Endodermal cell (in vitro differentiated cells): ENCODE measurements around the gene AKAP13. TPM values are rescaled to one million over a fixed set of nuclear protein-coding genes. Genes with fewer than 3 reads are reported as not detected.
A peak's percentile ranks its signal among the peaks of the same experiment; 100 is the strongest.

Source experiments
- DNase-seq: peaks from one replicate; pipeline ENCODE4 v3.0.0-alpha.2; 2017
- H3K27ac ChIP-seq: 2 replicates; pipeline ENCODE4 v1.5.1; 2013; ENCODE audit warnings: mild to moderate bottlenecking, low read depth, low read length, moderate library complexity
- H3K27me3 ChIP-seq: 2 replicates; pipeline ENCODE4 v1.6.1; 2013; ENCODE audit warnings: mild to moderate bottlenecking, low read length, moderate library complexity; ENCODE audit not compliant: insufficient read depth, control insufficient read depth, poor library complexity, severe bottlenecking
- H3K36me3 ChIP-seq: 2 replicates; pipeline ENCODE4 v1.7.0; 2013; ENCODE audit warnings: mild to moderate bottlenecking, low read length, moderate library complexity; ENCODE audit not compliant: control insufficient read depth, insufficient read depth
- H3K4me1 ChIP-seq: one replicate; pipeline ENCODE4 v1.7.0; 2013; ENCODE audit warnings: low read length; ENCODE audit not compliant: control insufficient read depth, insufficient read depth
- H3K4me3 ChIP-seq: 2 replicates; pipeline ENCODE4 v1.5.1; 2013; ENCODE audit warnings: mild to moderate bottlenecking, low read length, moderate library complexity
- H3K9ac ChIP-seq: 2 replicates; pipeline ENCODE4 v1.6.1; 2013; ENCODE audit warnings: mild to moderate bottlenecking, low read length, moderate library complexity; ENCODE audit not compliant: poor library complexity, severe bottlenecking; ENCODE audit errors: extremely low read depth
- H3K9me3 ChIP-seq: 2 replicates; pipeline ENCODE4 v1.6.1; 2013; ENCODE audit warnings: mild to moderate bottlenecking, low read length, moderate library complexity; ENCODE audit not compliant: control insufficient read depth
- H3K27ac Mint-ChIP-seq: 2 replicates; pipeline ENCODE4 v1.8.0; 2020; ENCODE audit warnings: mixed read lengths
- H3K27me3 Mint-ChIP-seq: 2 replicates; pipeline ENCODE4 v1.8.0; 2021; ENCODE audit warnings: mild to moderate bottlenecking, mixed read lengths; ENCODE audit not compliant: insufficient read depth
- H3K36me3 Mint-ChIP-seq: 2 replicates; pipeline ENCODE4 v1.8.0; 2020; ENCODE audit warnings: low read depth, mixed read lengths
- H3K4me1 Mint-ChIP-seq: 2 replicates; pipeline ENCODE4 v1.8.0; 2020; ENCODE audit warnings: mixed read lengths
- H3K4me3 Mint-ChIP-seq: 2 replicates; pipeline ENCODE4 v1.8.0; 2020; ENCODE audit warnings: mild to moderate bottlenecking, moderate library complexity, mixed read lengths
- H3K9me3 Mint-ChIP-seq: 2 replicates; pipeline ENCODE4 v1.8.0; 2020; ENCODE audit warnings: mild to moderate bottlenecking, mixed read lengths
- whole genome bisulfite sequencing, 2 experiments: methylation state at CpG; one replicate each; pipeline versions ENCODE4 v1.1.5 to v1.1.7; 2013; ENCODE audit warnings: missing lambda C conversion rate in 2 of 2, mixed read lengths in 1 of 2; ENCODE audit not compliant: insufficient coverage in 1 of 2, insufficient read length in 1 of 2; 5-methylcytosine and 5-hydroxymethylcytosine counted together
- total RNA-seq, 2 donors: library from RNA; stranded (reverse); fragmentation: NEBNext Ultra II Directional in 1 of 2; extraction: Animal tissue kit (Norgen Biotek cat#: 25700) in 1 of 2; gene quantifications; 2 replicates in 1 of 2; 3 replicates in 1 of 2; pipeline ENCODE4 v1.2.1, GENCODE V29; 2021
- TF ChIP-seq, protein P1 (sequence below): fragments of 200-600 bp; sonication (generic); conservative IDR thresholded peaks from 2 replicates; pipeline ENCODE4 v1.5.0; 2021; ENCODE audit warnings: antibody characterized with exemption, mild to moderate bottlenecking

AKAP13 gene
- total RNA-seq, 2 donors from 2014 or later, result 115 to 131 TPM

DNA sequence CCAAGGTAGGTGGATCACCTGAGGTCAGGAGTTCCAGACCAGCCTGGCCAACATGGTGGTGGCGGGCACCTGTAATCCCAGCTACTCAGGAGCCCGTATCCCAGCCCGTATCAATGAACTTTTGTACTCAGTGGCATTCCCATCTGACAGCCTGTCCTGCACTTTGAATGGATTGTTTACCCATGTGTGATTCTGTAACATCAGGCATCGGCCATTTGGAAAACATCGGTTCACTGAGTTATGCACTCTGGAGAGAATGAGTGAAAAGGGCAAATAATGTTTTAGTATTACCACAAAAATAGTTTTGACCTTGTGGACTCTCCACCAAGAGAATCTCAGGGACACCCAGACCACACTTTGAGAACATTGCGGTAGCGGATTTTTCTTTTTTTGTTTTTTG lies 400.7 kb downstream of the AKAP13 start:
- H3K4me1 Mint-ChIP-seq, result peaks cover 10% of the 10 kb centered on the region

GRCh38 chr15:85782064-85782463 lies 401.7 kb downstream of the AKAP13 start:
- Mint-ChIP-seq H3K9me3 (no peaks in the 10 kb centered on the region), H3K36me3 (peaks cover 5% of the 10 kb centered on the region), H3K27me3 (no peaks in the 10 kb centered on the region), H3K4me1 (peaks cover 17% of the 10 kb centered on the region), H3K27ac (no peak overlapping the region), H3K4me3 (no peak overlapping the region)
- 94 to 95% methylated on average over 5 to 6 of the region's 6 CpGs for WGBS, 2 experiments
- no peaks in the 10 kb centered on the region for H3K9me3 ChIP-seq
- no peak overlapping the region for H3K4me3 ChIP-seq
- DNase-seq, result no peak
- no peak overlapping the region for H3K9ac ChIP-seq
- TF ChIP-seq, protein P1, sequence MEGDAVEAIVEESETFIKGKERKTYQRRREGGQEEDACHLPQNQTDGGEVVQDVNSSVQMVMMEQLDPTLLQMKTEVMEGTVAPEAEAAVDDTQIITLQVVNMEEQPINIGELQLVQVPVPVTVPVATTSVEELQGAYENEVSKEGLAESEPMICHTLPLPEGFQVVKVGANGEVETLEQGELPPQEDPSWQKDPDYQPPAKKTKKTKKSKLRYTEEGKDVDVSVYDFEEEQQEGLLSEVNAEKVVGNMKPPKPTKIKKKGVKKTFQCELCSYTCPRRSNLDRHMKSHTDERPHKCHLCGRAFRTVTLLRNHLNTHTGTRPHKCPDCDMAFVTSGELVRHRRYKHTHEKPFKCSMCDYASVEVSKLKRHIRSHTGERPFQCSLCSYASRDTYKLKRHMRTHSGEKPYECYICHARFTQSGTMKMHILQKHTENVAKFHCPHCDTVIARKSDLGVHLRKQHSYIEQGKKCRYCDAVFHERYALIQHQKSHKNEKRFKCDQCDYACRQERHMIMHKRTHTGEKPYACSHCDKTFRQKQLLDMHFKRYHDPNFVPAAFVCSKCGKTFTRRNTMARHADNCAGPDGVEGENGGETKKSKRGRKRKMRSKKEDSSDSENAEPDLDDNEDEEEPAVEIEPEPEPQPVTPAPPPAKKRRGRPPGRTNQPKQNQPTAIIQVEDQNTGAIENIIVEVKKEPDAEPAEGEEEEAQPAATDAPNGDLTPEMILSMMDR, result no peak
- peaks cover 13% of the 10 kb centered on the region for H3K4me1 ChIP-seq
- no peak overlapping the region for H3K27ac ChIP-seq
- H3K36me3 ChIP-seq, result no peaks in the 10 kb centered on the region
- H3K27me3 ChIP-seq, result no peaks in the 10 kb centered on the region

More for the DNA sequence above, 400.7 kb downstream of the AKAP13 start:
- no peak overlapping the region for H3K4me3 Mint-ChIP-seq
- H3K4me1 ChIP-seq, result peaks cover 5% of the 10 kb centered on the region
- no peaks in the 10 kb centered on the region for H3K36me3 ChIP-seq
- H3K9me3 Mint-ChIP-seq, result no peaks in the 10 kb centered on the region
- no peak for DNase-seq
- no peak overlapping the region for H3K4me3 ChIP-seq
- no peak overlapping the region for H3K9ac ChIP-seq
- no peak overlapping the region for H3K27ac Mint-ChIP-seq
- no peaks in the 10 kb centered on the region for H3K9me3 ChIP-seq
- H3K27me3 ChIP-seq, result no peaks in the 10 kb centered on the region
- peaks cover 6% of the 10 kb centered on the region for H3K36me3 Mint-ChIP-seq
- H3K27me3 Mint-ChIP-seq, result no peaks in the 10 kb centered on the region
- H3K27ac ChIP-seq, result no peak overlapping the region
- TF ChIP-seq, protein P1, result no peak
- 88 to 92% methylated on average over 7 of the region's 7 CpGs for WGBS, 2 experiments

DNA sequence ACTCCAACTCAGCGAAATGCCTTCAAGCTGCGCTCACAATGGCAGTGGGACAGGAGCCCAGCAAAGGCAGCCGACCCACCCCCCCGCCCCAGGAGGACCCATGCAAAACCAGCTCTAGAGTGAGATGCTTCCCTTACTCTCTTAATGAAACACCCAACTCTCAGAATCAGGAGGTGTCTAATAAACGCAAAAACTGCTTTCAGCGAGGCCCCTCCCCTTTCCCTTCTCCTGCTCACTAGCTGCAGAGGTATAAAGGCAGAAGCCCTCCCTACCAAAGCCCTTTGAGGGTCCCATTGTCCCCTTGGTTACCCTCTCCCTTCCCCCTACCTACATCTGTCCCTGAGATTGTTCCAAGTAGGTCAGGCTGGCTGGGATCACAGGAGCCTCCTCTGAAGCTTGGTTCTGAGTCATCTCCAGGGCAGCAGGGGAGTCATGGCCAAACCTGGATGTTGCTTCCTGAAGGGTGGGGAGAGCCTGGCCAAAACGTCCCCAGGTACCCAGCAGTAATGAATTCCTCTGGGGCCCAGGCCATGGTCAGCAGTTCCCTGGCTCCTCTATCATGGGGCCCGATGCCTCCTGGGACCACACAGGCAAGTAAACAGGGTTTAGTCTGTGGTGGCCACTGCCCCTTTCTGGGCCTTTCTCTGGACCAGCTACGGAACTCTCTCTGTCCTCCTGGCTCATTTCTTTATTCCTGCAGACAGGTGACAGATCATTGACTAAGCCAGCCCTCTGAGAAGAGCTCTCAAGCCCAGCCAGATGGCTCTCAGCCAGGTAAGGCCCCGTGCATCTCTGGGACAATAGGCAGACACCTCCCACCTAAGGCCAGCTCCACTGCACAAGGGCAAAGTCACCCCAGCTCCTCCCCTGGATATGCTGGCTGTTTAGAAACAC lies 405.7 kb downstream of the AKAP13 start:
- Histone ChIP-seq H3K9me3 (no peaks in the 10 kb centered on the region), H3K36me3 (no peaks in the 10 kb centered on the region), H3K9ac (no peak overlapping the region), H3K4me3 (no peak overlapping the region), H3K27me3 (no peaks in the 10 kb centered on the region), H3K27ac (no peak overlapping the region), H3K4me1 (peaks cover 13% of the 10 kb centered on the region)
- peak; percentile 65 for DNase-seq
- TF ChIP-seq, protein P1, result no peak
- peak overlapping the region; percentile 70 for H3K27ac Mint-ChIP-seq
- H3K4me3 Mint-ChIP-seq, result no peak overlapping the region
- H3K36me3 Mint-ChIP-seq, result peaks cover 7% of the 10 kb centered on the region
- H3K27me3 Mint-ChIP-seq, result no peaks in the 10 kb centered on the region
- 69 to 75% methylated on average over 7 to 10 of the region's 10 CpGs for WGBS, 2 experiments
- H3K9me3 Mint-ChIP-seq, result no peaks in the 10 kb centered on the region
- peaks cover 18% of the 10 kb centered on the region for H3K4me1 Mint-ChIP-seq
